Body of pancreas (tissue), 4 donors: ENCODE measurements around the gene UBA52.
"Not testable (repeated sequence)": the region's sequence is repeated elsewhere in the genome, so short reads cannot be mapped to it uniquely, and the experiment has no call there.

Experiments used
- POLR2A ChIP-seq, 3 donors: fragments of 450-650 bp; IDR thresholded peaks; one replicate each; pipeline ENCODE4 v1.6.1; 2016; ENCODE audit warnings: antibody characterized with exemption in 3 of 3, mild to moderate bottlenecking in 2 of 3
- TF ChIP-seq, protein P1 (sequence below), 7 experiments: fragments of 450-650 bp in 4 of 7; fragments of 200-600 bp in 3 of 7; sonication (generic) in 3 of 7; IDR thresholded peaks; one replicate each; pipeline ENCODE4 v1.5.1; 2016 to 2019; ENCODE audit warnings: antibody characterized with exemption in 7 of 7

DNA sequence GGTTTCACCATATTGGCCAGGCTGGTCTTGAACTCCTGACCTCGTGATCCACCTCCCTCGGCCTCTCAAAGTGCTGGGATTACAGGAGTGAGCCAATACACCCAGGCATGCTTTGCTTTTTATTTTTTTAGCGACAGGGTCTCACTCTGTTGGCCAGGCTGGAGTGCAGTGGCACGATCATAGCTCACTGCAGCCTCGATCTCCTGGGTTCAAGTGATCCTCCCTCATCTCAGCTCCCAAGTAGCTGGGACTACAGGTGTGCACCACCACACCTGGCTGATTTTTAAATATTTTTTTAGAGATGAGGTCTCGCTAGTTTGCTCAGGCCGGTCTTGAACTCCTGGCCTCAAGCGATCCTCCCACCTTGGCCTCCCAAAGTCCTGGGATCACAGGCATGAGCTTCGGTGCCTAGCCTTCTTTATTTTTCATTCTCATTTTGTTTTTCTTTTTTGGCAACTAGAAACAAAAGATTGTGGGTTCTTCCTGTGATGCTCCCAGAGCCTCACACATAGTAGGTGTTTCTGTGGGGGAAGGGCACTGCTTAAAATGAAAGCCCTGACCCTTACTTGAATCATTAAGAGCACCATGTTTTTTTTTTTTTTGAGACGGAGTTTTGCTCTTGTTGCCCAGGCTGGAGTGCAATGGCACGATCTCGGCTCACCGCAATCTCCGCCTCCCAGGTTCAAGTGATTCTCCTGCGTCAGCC lies 29.2 kb downstream of the UBA52 start:
- TF ChIP-seq, protein P1, sequence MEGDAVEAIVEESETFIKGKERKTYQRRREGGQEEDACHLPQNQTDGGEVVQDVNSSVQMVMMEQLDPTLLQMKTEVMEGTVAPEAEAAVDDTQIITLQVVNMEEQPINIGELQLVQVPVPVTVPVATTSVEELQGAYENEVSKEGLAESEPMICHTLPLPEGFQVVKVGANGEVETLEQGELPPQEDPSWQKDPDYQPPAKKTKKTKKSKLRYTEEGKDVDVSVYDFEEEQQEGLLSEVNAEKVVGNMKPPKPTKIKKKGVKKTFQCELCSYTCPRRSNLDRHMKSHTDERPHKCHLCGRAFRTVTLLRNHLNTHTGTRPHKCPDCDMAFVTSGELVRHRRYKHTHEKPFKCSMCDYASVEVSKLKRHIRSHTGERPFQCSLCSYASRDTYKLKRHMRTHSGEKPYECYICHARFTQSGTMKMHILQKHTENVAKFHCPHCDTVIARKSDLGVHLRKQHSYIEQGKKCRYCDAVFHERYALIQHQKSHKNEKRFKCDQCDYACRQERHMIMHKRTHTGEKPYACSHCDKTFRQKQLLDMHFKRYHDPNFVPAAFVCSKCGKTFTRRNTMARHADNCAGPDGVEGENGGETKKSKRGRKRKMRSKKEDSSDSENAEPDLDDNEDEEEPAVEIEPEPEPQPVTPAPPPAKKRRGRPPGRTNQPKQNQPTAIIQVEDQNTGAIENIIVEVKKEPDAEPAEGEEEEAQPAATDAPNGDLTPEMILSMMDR (IDR thresholded peaks at IDR 0.05): not testable (repeated sequence)
- not testable (repeated sequence) for TF ChIP-seq POLR2A (IDR thresholded peaks at IDR 0.05)
